Natural killer cell (primary cell): Measurements from ENCODE around the gene NPIPB4. TPM values are rescaled to one million over a fixed set of nuclear protein-coding genes. Genes with fewer than 3 reads are reported as not detected.
"Not testable (repeated sequence)": the region's sequence is repeated elsewhere in the genome, so short reads cannot be mapped to it uniquely, and the experiment has no call there.

Experiments
- ATAC-seq, 3 donors: fragments of 150-1000 bp in 2 of 3; fragments of 200-7000 bp in 1 of 3; cut with Tn5 transposase; 1 replicate in 1 of 3; 2 replicates in 2 of 3; pipeline ENCODE4 v1.10.0; 2021; ENCODE audit warnings: mild to moderate bottlenecking in 2 of 3, moderate library complexity in 2 of 3
- DNase-seq, 2 donors: peaks; one replicate each; pipeline versions ENCODE4 v3.0.0 to v3.0.0-alpha.2; 2013 to 2021; ENCODE audit warnings: mixed read lengths in 1 of 2
- H3K27ac ChIP-seq: one replicate; pipeline ENCODE4 v1.5.1; 2013; ENCODE audit warnings: mild to moderate bottlenecking, low read length
- H3K27me3 ChIP-seq: one replicate; pipeline ENCODE4 v1.6.1; 2013; ENCODE audit warnings: low read length; ENCODE audit not compliant: control insufficient read depth, insufficient read depth
- H3K36me3 ChIP-seq: one replicate; pipeline ENCODE4 v1.6.1; 2013; ENCODE audit warnings: low read length; ENCODE audit not compliant: control insufficient read depth, insufficient read depth
- H3K4me1 ChIP-seq: one replicate; pipeline ENCODE4 v1.6.1; 2013; ENCODE audit warnings: low read length; ENCODE audit not compliant: control insufficient read depth, insufficient read depth
- H3K4me3 ChIP-seq: one replicate; pipeline ENCODE4 v1.5.1; 2013; ENCODE audit warnings: low read length
- H3K9me3 ChIP-seq: one replicate; pipeline ENCODE4 v1.6.1; 2013; ENCODE audit warnings: low read length; ENCODE audit not compliant: control insufficient read depth, insufficient read depth
- H3K27ac Mint-ChIP-seq, 2 donors: one replicate each; pipeline ENCODE4 v1.8.0; 2022; ENCODE audit warnings: mild to moderate bottlenecking in 2 of 2, mixed read lengths in 2 of 2, moderate library complexity in 1 of 2
- H3K27me3 Mint-ChIP-seq, 2 donors: one replicate each; pipeline ENCODE4 v1.8.0; 2022; ENCODE audit warnings: low read depth in 2 of 2, mixed read lengths in 2 of 2
- H3K36me3 Mint-ChIP-seq: one replicate; pipeline ENCODE4 v1.8.0; 2022; ENCODE audit warnings: mixed read lengths
- H3K4me1 Mint-ChIP-seq, 2 donors: one replicate each; pipeline ENCODE4 v1.8.0; 2022; ENCODE audit warnings: mixed read lengths in 2 of 2
- H3K4me3 Mint-ChIP-seq: one replicate; pipeline ENCODE4 v1.8.0; 2022; ENCODE audit warnings: mild to moderate bottlenecking, moderate library complexity, mixed read lengths
- H3K9me3 Mint-ChIP-seq, 2 donors: one replicate each; pipeline ENCODE4 v1.8.0; 2022; ENCODE audit warnings: mixed read lengths in 2 of 2
- CTCF ChIP-seq: fragments of 200-600 bp; IDR thresholded peaks from one replicate; pipeline ENCODE4 v1.8.0; 2022; ENCODE audit warnings: antibody characterized with exemption
- WGBS: methylation state at CpG from one replicate; pipeline ENCODE4 v1.1.7; 2013; ENCODE audit warnings: missing lambda C conversion rate; ENCODE audit not compliant: insufficient coverage; 5-methylcytosine and 5-hydroxymethylcytosine counted together
- intact Hi-C: fragments of 100-400 bp; cut with micrococcal nuclease; formaldehyde crosslinking; loops from one replicate; pipeline ENCODE4 v1.14.2; 2022
- total RNA-seq, 4 donors: library from RNA; stranded (reverse); fragments of 120-200 nt in 1 of 4; gene quantifications; one replicate each; pipeline versions ENCODE4 v1.2.3 to v1.2.4, GENCODE V29; 2013 to 2022

NPIPB4 gene
- total RNA-seq, 3 donors from 2014 or later (not counting 1 experiment from before 2014, with no cell fraction given): 320 to 433 (median 419) TPM

DNA sequence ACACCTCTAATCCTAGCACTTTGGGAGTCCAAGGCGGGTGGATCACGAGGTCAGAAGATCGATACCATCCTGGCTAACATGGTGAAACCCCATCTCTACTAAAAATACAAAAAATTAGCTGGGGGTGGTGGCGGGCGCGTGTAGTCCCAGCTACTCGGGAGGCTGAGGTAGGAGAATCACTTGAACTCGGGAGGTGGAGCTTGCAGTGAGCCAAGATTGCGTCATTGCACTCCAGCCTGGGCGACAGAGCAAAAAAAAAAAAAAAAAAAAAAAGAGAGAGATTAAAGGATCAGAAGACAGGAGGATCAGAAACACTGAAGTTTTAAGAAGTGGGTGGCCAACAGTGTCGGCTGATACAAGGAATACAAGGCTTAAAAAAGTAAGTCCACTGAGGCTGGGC, 41.9 kb downstream of the NPIPB4 start:
- H3K4me3 Mint-ChIP-seq, H3K36me3 Mint-ChIP-seq, H3K4me3 ChIP-seq, H3K27me3 Mint-ChIP-seq, ATAC-seq, H3K9me3 Mint-ChIP-seq, intact Hi-C loops, H3K27ac Mint-ChIP-seq, H3K4me1 ChIP-seq, DNase-seq, H3K36me3 ChIP-seq, H3K9me3 ChIP-seq, H3K27ac ChIP-seq, H3K27me3 ChIP-seq: not testable (repeated sequence)
- 100% methylated on average over 5 of the region's 11 CpGs for WGBS
- H3K4me1 Mint-ChIP-seq: peaks cover 18 to 22% of the 10 kb centered on the region in 2 donors

- H3K27me3 Mint-ChIP-seq, DNase-seq, H3K9me3 ChIP-seq, ATAC-seq, H3K36me3 Mint-ChIP-seq, H3K4me1 ChIP-seq, H3K27me3 ChIP-seq, H3K4me3 Mint-ChIP-seq, H3K4me1 Mint-ChIP-seq, H3K27ac Mint-ChIP-seq, H3K36me3 ChIP-seq, H3K4me3 ChIP-seq, intact Hi-C loops, H3K9me3 Mint-ChIP-seq, H3K27ac ChIP-seq: not testable (repeated sequence)
- WGBS: 100% methylated on average over 1 of the region's 2 CpGs
Measured at GRCh38 chr16:21802375-21802663, 55.2 kb downstream of the NPIPB4 start.

GRCh38 chr16:21801538-21802374, 55.8 kb downstream of the NPIPB4 start:
- intact Hi-C loops, H3K4me3 Mint-ChIP-seq: not testable (repeated sequence)

DNA sequence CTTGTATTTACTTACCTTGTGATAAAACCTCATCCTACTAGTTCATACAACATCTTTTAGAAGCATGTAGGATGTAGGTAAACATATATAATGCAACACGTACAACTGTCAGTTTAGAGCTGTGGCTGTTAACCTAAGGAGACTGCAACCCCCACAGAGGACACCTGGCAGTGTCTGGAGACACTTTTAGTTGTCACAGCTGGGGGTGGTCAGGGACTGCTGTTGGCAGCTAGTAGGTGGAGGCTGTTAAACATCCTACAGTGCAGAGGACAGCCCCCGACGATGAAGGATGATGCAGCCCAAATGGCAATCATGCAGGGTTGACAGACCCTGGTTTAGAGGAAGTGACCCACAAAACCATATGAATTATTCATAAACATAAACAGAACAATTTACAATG, 59.0 kb downstream of the NPIPB4 start:
- ATAC-seq: peak; percentile 71 to 93 (median 85)
- H3K27me3 Mint-ChIP-seq, H3K4me1 ChIP-seq, H3K4me1 Mint-ChIP-seq, H3K27me3 ChIP-seq, H3K36me3 Mint-ChIP-seq, H3K4me3 Mint-ChIP-seq, intact Hi-C loops, H3K9me3 ChIP-seq, H3K27ac Mint-ChIP-seq, H3K9me3 Mint-ChIP-seq, H3K27ac ChIP-seq, H3K4me3 ChIP-seq, DNase-seq, H3K36me3 ChIP-seq: not testable (repeated sequence)
- no CpG with 5 or more reads among the region's 3 CpGs for WGBS

More at GRCh38 chr16:21801538-21802374, 55.8 kb downstream of the NPIPB4 start:
- H3K27ac ChIP-seq, H3K27me3 Mint-ChIP-seq, H3K27ac Mint-ChIP-seq, H3K9me3 Mint-ChIP-seq, H3K4me3 ChIP-seq, H3K9me3 ChIP-seq, H3K4me1 Mint-ChIP-seq, H3K36me3 Mint-ChIP-seq, H3K27me3 ChIP-seq, H3K36me3 ChIP-seq, H3K4me1 ChIP-seq: not testable (repeated sequence)
- ATAC-seq (peak in 2 of 3 donors; percentile 26 to 49), DNase-seq (peak in 1 of 2 donors; percentile 59)
- peak; percentile 38 for TF ChIP-seq CTCF
- 83% methylated on average over 7 of the region's 13 CpGs for WGBS

DNA sequence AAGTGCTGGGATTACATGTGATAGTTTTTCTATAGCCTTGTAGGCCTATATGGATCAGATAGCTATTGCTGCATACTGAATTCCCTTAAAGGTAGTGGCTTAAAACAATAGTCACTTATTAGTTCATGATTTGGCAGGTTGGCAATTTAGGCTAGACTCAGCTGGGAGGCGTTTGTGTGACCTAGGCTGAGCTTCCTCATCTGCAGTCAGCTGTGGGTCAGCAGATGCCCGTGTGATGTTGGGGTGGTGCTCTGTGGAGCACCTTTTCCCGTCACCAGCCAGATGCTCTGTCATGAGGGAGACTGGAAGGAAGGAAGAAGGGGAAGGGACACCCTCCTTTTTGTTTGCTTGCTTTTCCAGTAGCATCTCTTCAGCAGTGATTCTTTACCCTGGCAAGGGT, 64.2 kb downstream of the NPIPB4 start:
- H3K27ac ChIP-seq, H3K36me3 Mint-ChIP-seq: not testable (repeated sequence)
- WGBS: 80% methylated on average over 1 of the region's 3 CpGs

DNA sequence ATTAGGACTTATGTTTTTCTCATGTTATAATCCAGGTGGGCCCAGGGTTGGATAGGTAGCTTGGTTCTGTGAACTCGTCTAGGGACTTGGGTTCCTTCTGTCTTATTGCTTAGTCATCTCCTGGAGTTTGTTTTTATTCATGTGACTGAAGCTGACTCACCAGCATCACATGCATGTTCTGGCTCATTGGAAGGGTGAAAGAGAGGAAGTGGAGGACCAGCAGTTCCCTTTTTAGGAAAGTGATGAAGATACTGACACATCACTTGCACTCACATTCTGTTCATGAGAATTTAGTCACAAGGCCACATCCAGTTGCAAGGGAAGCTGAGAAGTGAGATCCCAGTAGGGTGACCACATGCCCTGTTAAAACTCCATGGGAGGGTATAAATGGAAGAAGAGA, 67.0 kb downstream of the NPIPB4 start:
- intact Hi-C loops, H3K36me3 Mint-ChIP-seq, H3K4me1 Mint-ChIP-seq, H3K27ac Mint-ChIP-seq, H3K27ac ChIP-seq, H3K9me3 Mint-ChIP-seq, H3K4me3 ChIP-seq, H3K4me1 ChIP-seq, H3K36me3 ChIP-seq, H3K27me3 Mint-ChIP-seq, H3K4me3 Mint-ChIP-seq, H3K9me3 ChIP-seq, DNase-seq, H3K27me3 ChIP-seq: not testable (repeated sequence)
- WGBS: 0% methylated on average over 1 of the region's 1 CpG
- ATAC-seq: peak; percentile 37 to 53 (median 44)

More for the DNA sequence above, 64.2 kb downstream of the NPIPB4 start:
- H3K4me1 Mint-ChIP-seq, H3K4me3 Mint-ChIP-seq, DNase-seq, H3K9me3 Mint-ChIP-seq, H3K9me3 ChIP-seq, H3K4me3 ChIP-seq, intact Hi-C loops, H3K27me3 Mint-ChIP-seq, ATAC-seq, H3K27me3 ChIP-seq, H3K4me1 ChIP-seq, H3K27ac Mint-ChIP-seq, H3K36me3 ChIP-seq: not testable (repeated sequence)
